ENCODE results near the gene RCVRN.

RCVRN gene

GRCh38 chr17:9916108-9916507 is 11.0 kb upstream of the RCVRN start:
- H3K4me1 ChIP-seq, result no peaks in the 10 kb centered on the region
- DNase-seq (ENCODE audit: low spot score in 2 of 2), result no peak
- H3K27me3 ChIP-seq (ENCODE audit: low read depth), result no peaks in the 10 kb centered on the region
- H3K36me3 ChIP-seq (replicated peaks), result no peaks in the 10 kb centered on the region
- H3K9me3 ChIP-seq, result no peaks in the 10 kb centered on the region; the same call in 1 of the 2 replicates
- in situ Hi-C loops (cut with MboI; ENCODE audit: low sequenced_read_pairs), result loop anchor here (10.0 to 25.0 kb wide), 2 partner anchors 96 to 699 kb away; no protein-coding TSS in a partner anchor
- no peak overlapping the region for H3K4me3 ChIP-seq

GRCh38 chr17:9913476-9913875 is 8.4 kb upstream of the RCVRN start:
- in situ Hi-C loops (cut with MboI; ENCODE audit: low sequenced_read_pairs), result loop anchor here (10.0 to 25.0 kb wide), 2 partner anchors 99 to 701 kb away; no protein-coding TSS in a partner anchor
- Histone ChIP-seq H3K4me3 (no peak overlapping the region), H3K9me3 (no peaks in the 10 kb centered on the region; the same call in 1 of the 2 replicates), H3K36me3 (replicated peaks) (no peaks in the 10 kb centered on the region), H3K4me1 (no peaks in the 10 kb centered on the region), H3K27me3 (ENCODE audit: low read depth) (no peaks in the 10 kb centered on the region)
- DNase-seq (ENCODE audit: low spot score in 2 of 2), result no peak

GRCh38 chr17:9912121-9913099 is 7.3 kb upstream of the RCVRN start:
- no peaks in the 10 kb centered on the region for H3K36me3 ChIP-seq (replicated peaks)
- in situ Hi-C loops (cut with MboI; ENCODE audit: low sequenced_read_pairs), result loop anchor here (10.0 to 25.0 kb wide), 2 partner anchors 100 to 702 kb away; no protein-coding TSS in a partner anchor
- no peak overlapping the region for H3K4me3 ChIP-seq
- H3K27me3 ChIP-seq (ENCODE audit: low read depth), result no peaks in the 10 kb centered on the region
- no peak for DNase-seq (ENCODE audit: low spot score in 2 of 2)
- H3K9me3 ChIP-seq, result no peaks in the 10 kb centered on the region; the same call in 1 of the 2 replicates
- H3K4me1 ChIP-seq, result no peaks in the 10 kb centered on the region

GRCh38 chr17:9911089-9911488 is 6.0 kb upstream of the RCVRN start:
- no peaks in the 10 kb centered on the region for H3K36me3 ChIP-seq (replicated peaks)
- H3K27me3 ChIP-seq (ENCODE audit: low read depth), result no peaks in the 10 kb centered on the region
- H3K4me1 ChIP-seq, result no peaks in the 10 kb centered on the region
- no peaks in the 10 kb centered on the region; the same call in 1 of the 2 replicates for H3K9me3 ChIP-seq
- DNase-seq (ENCODE audit: low spot score in 2 of 2), result no peak
- in situ Hi-C loops (cut with MboI; ENCODE audit: low sequenced_read_pairs), result loop anchor here (10.0 to 25.0 kb wide), 2 partner anchors 101 to 704 kb away; no protein-coding TSS in a partner anchor
- H3K4me3 ChIP-seq, result no peak overlapping the region

GRCh38 chr17:9908649-9909042 is 3.6 kb upstream of the RCVRN start:
- H3K36me3 ChIP-seq (replicated peaks), result no peaks in the 10 kb centered on the region
- no peaks in the 10 kb centered on the region for H3K27me3 ChIP-seq (ENCODE audit: low read depth)
- no peaks in the 10 kb centered on the region; the same call in 1 of the 2 replicates for H3K9me3 ChIP-seq
- no peaks in the 10 kb centered on the region for H3K4me1 ChIP-seq
- no peak overlapping the region for H3K4me3 ChIP-seq
- DNase-seq (ENCODE audit: low spot score in 2 of 2), result no peak
- in situ Hi-C loops (cut with MboI; ENCODE audit: low sequenced_read_pairs), result loop anchor here (25.0 kb wide), 1 partner anchor 104 kb away; no protein-coding TSS in a partner anchor

GRCh38 chr17:9907883-9908648 is 3.0 kb upstream of the RCVRN start:
- Histone ChIP-seq H3K4me3 (no peak overlapping the region), H3K9me3 (no peaks in the 10 kb centered on the region; the same call in 1 of the 2 replicates), H3K4me1 (no peaks in the 10 kb centered on the region), H3K27me3 (ENCODE audit: low read depth) (no peaks in the 10 kb centered on the region), H3K36me3 (replicated peaks) (no peaks in the 10 kb centered on the region)
- DNase-seq (ENCODE audit: low spot score in 2 of 2), result no peak
- in situ Hi-C loops (cut with MboI; ENCODE audit: low sequenced_read_pairs), result loop anchor here (25.0 kb wide), 1 partner anchor 104 kb away; no protein-coding TSS in a partner anchor

- in situ Hi-C loops (cut with MboI; ENCODE audit: low sequenced_read_pairs), result loop anchor here (25.0 kb wide), 1 partner anchor 105 kb away; no protein-coding TSS in a partner anchor
- Histone ChIP-seq H3K4me3 (no peak overlapping the region), H3K4me1 (no peaks in the 10 kb centered on the region), H3K9me3 (no peaks in the 10 kb centered on the region), H3K36me3 (replicated peaks) (no peaks in the 10 kb centered on the region), H3K27me3 (ENCODE audit: low read depth) (no peaks in the 10 kb centered on the region)
- no peak for DNase-seq (ENCODE audit: low spot score in 2 of 2)
Observed at GRCh38 chr17:9907131-9907530, 2.1 kb upstream of the RCVRN start.

GRCh38 chr17:9906616-9907015 is 1.5 kb upstream of the RCVRN start:
- H3K27me3 ChIP-seq (ENCODE audit: low read depth), result no peaks in the 10 kb centered on the region
- DNase-seq (ENCODE audit: low spot score in 2 of 2), result no peak
- H3K4me3 ChIP-seq, result no peak overlapping the region
- in situ Hi-C loops (cut with MboI; ENCODE audit: low sequenced_read_pairs), result loop anchor here (25.0 kb wide), 1 partner anchor 106 kb away; no protein-coding TSS in a partner anchor
- no peaks in the 10 kb centered on the region for H3K9me3 ChIP-seq
- H3K36me3 ChIP-seq (replicated peaks), result no peaks in the 10 kb centered on the region
- no peaks in the 10 kb centered on the region for H3K4me1 ChIP-seq

GRCh38 chr17:9905902-9906301 is 831 bp upstream of the RCVRN start:
- H3K36me3 ChIP-seq (replicated peaks), result no peaks in the 10 kb centered on the region
- no peak for DNase-seq (ENCODE audit: low spot score in 2 of 2)
- no peaks in the 10 kb centered on the region for H3K9me3 ChIP-seq
- H3K27me3 ChIP-seq (ENCODE audit: low read depth), result no peaks in the 10 kb centered on the region
- H3K4me1 ChIP-seq, result no peaks in the 10 kb centered on the region
- H3K4me3 ChIP-seq, result no peak overlapping the region
- in situ Hi-C loops (cut with MboI; ENCODE audit: low sequenced_read_pairs), result loop anchor here (25.0 kb wide), 1 partner anchor 106 kb away; no protein-coding TSS in a partner anchor

GRCh38 chr17:9904277-9905077 is 594 bp downstream of the RCVRN start:
- Histone ChIP-seq H3K36me3 (replicated peaks) (no peaks in the 10 kb centered on the region), H3K4me3 (no peak overlapping the region), H3K9me3 (no peaks in the 10 kb centered on the region), H3K27me3 (ENCODE audit: low read depth) (no peaks in the 10 kb centered on the region), H3K4me1 (no peaks in the 10 kb centered on the region)
- in situ Hi-C loops (cut with MboI; ENCODE audit: low sequenced_read_pairs), result loop anchor here (25.0 kb wide), 1 partner anchor 108 kb away; no protein-coding TSS in a partner anchor
- no peak for DNase-seq (ENCODE audit: low spot score in 2 of 2)

- Histone ChIP-seq H3K9me3 (no peaks in the 10 kb centered on the region), H3K4me3 (no peak overlapping the region), H3K27me3 (ENCODE audit: low read depth) (no peaks in the 10 kb centered on the region), H3K36me3 (replicated peaks) (no peaks in the 10 kb centered on the region), H3K4me1 (no peaks in the 10 kb centered on the region)
- DNase-seq (ENCODE audit: low spot score in 2 of 2), result no peak
- in situ Hi-C loops (cut with MboI; ENCODE audit: low sequenced_read_pairs), result loop anchor here (25.0 kb wide), 1 partner anchor 110 kb away; no protein-coding TSS in a partner anchor
Observed at GRCh38 chr17:9902120-9902519, 3.0 kb downstream of the RCVRN start.

- no peaks in the 10 kb centered on the region for H3K36me3 ChIP-seq (replicated peaks)
- no peak overlapping the region for H3K4me3 ChIP-seq
- no peaks in the 10 kb centered on the region for H3K4me1 ChIP-seq
- in situ Hi-C loops (cut with MboI; ENCODE audit: low sequenced_read_pairs), result loop anchor here (25.0 kb wide), 1 partner anchor 112 kb away; no protein-coding TSS in a partner anchor
- H3K9me3 ChIP-seq, result no peaks in the 10 kb centered on the region
- DNase-seq (ENCODE audit: low spot score in 2 of 2), result no peak
- H3K27me3 ChIP-seq (ENCODE audit: low read depth), result no peaks in the 10 kb centered on the region
Observed at GRCh38 chr17:9900784-9901183, 4.3 kb downstream of the RCVRN start.

Data from HAP-1 (cell line).